ENCODE data around the gene MATN3. TPM values are rescaled to one million over a fixed set of nuclear protein-coding genes. Genes with fewer than 3 reads are reported as not detected.
A peak's percentile ranks its signal among the peaks of the same experiment; 100 is the strongest.

The MATN3 gene
- total RNA-seq, 1 donor from 2014 or later: 0.30 TPM

- no peak for DNase-seq
Measured at GRCh38 chr2:20035955-20036666, 23.6 kb upstream of the MATN3 start.

GRCh38 chr2:20034821-20035220 lies 22.4 kb upstream of the MATN3 start:
- DNase-seq: no peak

DNA sequence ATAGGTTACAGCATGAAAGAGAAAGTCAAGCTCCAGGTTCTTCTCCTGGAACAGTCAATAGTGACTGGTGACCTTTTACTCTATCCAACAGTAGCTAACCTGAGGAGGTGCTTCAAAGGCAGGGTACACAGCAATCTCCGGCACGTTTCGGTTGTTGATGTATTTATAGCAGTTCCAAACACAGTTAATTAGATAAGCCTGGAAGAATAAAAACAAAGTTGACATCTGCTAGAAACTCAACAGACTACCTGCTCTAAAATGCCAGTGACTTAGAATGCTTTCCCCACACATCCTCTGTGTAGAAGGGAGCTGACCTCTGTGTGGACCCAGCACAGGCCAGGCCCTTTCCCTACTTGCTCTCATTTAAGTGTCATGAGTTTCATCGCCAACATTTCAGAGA lies 21.8 kb upstream of the MATN3 start:
- DNase-seq: no peak

DNA sequence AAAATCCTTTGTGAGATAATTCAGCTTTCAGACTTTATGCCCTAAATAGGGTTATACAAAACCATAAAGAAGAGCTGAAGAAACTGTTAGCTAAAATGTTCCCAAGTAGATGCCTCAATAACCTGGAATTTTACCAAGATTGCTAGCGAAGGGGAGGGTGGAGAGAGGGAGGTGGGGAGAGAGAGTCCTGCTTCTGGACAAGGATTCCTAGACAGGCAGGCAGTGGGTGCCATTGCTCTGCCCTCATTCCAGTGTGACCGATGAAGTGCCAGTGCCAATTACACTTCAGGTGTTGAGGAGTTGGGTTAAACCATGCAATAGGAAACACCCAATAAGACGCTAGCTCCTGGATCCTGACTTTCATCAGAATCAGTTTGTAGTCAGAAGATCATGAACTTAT lies 20.9 kb upstream of the MATN3 start:
- DNase-seq: no peak

DNA sequence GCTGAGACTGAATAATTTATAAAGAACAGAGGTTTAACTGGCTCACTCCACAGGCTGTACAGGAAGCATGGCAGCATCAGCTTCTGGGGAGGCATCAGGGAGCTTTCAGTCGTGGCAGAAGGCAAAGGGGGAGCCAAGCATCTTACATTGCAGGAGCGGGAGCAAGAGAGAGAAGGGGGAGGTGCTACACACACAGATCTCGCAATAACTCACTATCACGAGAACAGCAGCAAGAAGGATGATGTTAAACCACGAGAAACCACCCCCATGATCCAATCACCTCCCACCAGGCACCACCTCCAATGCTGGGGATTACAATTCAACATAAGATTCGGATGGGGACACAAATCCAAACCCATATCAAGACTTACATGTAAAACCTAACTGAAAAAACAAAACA lies 17.8 kb upstream of the MATN3 start:
- DNase-seq: no peak

GRCh38 chr2:20027705-20028434 lies 15.4 kb upstream of the MATN3 start:
- no peak for DNase-seq

- DNase-seq: no peak
Measured at GRCh38 chr2:20027260-20027677, 14.8 kb upstream of the MATN3 start.

DNA sequence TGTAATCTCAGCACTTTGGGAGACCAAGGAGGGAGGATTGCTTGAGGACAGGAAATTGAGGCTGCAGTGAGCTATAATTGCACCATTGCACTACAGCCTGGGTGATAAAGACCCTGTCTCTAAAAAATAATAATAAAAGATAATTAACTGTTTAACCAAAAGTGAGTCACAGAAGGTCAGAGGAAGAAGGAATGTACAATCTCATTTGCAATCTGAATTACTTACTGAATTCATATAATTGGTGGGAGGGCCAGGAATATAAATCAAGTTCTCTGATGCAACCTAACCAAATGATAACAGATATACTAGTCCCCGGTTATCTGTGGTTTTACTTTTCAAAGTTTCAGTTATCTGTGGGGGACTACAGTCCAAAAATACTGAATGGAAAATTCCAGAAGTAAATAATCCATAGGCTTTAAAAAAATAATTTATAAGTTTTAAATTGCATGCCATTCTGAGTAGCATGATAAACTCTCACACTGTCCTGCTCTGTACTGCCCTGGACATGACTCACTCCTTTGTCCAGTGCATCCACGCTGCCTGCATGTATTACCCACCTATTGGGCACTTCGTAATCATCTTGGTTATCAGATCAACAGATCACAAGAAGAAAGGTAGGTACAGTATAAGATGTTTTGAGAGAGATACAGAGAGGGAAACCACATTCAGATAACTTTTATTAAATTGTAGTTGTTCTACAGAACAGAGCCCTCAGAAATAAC lies 12.8 kb upstream of the MATN3 start:
- DNase-seq: no peak

DNA sequence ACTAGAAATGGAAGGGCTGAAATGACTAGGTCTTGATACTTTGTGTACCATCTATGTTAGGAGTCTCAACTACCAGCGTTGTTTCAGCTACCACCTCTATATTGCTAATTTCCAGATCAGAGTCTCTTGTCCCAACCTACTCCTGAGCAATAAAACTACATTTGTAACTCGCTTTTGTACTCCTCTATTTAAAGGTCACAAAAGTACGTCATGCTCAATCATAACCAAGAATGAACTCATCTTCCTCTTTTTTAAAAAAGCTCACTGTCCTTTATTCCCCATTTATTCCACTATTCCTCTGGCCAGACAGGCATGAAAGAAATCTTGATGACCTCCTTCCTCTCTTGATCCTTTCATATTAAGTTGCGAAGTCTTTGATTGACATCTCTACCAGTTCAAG lies 11.2 kb upstream of the MATN3 start:
- DNase-seq: no peak

DNA sequence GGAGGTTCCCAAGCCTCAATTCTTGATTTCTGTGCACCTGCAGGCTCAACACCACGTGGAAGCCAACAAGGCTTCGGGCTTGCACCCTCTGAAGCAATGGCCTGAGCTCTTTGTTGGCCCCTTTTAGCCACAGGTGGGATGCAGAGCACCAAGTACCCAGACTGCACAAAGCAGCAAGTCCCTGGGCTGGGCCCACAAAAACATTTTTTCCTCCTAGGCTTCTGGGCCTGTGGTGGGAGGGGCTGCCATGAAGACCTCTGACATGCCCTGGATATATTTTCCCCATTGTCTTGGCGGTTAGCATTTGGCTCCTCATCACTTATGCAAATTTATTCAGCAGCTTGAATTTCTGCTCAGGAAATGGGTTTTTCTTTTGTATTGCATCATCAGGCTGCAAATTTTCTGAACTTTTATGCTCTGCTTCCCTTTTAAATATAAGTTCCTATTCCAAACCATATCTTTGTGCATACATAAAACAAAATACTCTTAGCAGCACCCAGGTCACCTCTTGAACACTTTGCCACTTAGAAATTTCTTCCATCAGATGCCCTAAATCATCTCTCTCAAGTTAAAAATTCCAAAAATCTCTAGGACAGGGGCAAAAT lies 9.0 kb upstream of the MATN3 start:
- DNase-seq: no peak

DNA sequence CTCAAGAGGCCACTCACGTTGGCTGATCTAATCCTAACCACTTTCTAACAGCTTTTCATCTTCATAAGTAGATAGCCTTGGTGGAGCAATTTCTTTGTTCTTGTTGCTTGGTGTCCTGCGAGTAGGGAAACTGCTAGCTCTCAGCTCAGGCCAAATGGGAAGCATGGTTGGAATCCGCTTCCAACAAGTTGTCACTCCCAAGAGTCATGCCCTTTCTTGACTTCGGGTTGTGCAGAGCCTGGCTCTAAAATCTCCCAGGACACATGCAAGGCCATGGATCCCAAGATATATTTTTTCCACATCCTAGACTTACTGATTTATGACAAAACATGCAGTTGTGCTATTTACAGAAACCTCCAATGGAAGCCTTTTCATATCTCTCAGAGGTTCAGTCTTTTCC lies 7.3 kb upstream of the MATN3 start:
- no peak for DNase-seq

- DNase-seq: no peak
Measured at GRCh38 chr2:20018601-20019152, 6.2 kb upstream of the MATN3 start.

- DNase-seq: no peak
Measured at GRCh38 chr2:20016346-20016745, 3.9 kb upstream of the MATN3 start.

DNA sequence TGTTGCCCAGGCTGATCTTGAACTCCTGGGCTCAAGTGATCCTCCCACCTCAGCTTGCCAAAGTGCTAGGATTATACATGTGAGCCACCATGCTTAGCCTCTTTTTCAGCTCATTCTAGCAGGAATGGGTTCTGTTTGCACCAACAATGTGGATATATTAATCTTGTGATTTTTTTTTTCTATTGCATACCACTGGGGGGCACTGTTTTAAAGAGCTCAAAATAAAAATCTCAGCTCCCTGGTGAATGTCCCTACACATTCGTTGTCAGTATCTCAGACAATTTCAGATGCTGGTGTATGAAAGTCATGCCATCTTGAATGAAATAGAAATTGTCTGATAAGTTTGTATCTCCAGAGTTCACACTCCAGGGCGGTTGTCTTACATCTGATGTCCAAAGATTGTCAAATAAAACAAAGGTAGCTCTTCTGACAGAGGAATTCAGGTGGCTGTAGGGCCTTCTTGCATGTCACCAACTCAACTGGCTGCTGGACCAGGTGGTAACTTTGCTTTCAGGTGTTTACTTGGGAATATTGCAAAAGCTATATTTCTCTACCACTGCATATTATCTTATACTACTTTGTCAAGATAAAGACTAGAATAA lies 3.1 kb upstream of the MATN3 start:
- DNase-seq: peak; percentile 30

DNA sequence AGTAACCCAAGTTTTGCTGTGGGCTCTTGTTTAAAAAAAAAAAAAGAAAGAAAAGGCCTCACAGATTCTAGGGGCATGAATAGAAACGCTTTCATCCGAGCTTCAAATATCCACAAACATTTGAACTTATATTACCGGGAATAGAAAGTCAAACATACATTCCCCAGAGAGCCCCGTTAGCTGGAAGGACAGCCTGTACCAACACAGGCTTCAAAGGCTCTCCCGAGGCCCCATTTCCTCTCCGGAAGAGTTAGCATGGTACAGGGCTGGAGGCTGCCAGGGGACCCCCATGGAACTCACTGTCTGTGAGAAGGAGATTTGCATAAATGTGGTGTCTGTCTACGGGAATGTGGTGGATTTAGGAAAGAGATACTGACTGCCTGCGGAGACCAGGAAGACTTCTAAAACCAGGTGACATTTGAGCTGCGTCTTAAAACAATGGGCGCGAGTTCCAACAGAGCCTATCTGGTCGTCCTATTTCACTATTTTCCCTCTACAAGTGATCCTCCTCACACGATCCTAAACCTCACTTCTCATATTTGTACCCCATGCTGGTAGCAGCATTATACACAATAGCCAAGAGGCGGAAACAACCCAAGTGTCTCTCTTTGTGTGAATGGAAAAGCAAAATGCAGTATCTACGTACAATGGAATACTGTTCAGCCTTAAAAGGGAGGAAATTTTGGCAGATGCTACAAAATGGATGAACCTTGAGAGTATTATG lies 820 bp upstream of the MATN3 start:
- DNase-seq: no peak

GRCh38 chr2:20012032-20012281 lies 511 bp downstream of the MATN3 start:
- DNase-seq: no peak

DNA sequence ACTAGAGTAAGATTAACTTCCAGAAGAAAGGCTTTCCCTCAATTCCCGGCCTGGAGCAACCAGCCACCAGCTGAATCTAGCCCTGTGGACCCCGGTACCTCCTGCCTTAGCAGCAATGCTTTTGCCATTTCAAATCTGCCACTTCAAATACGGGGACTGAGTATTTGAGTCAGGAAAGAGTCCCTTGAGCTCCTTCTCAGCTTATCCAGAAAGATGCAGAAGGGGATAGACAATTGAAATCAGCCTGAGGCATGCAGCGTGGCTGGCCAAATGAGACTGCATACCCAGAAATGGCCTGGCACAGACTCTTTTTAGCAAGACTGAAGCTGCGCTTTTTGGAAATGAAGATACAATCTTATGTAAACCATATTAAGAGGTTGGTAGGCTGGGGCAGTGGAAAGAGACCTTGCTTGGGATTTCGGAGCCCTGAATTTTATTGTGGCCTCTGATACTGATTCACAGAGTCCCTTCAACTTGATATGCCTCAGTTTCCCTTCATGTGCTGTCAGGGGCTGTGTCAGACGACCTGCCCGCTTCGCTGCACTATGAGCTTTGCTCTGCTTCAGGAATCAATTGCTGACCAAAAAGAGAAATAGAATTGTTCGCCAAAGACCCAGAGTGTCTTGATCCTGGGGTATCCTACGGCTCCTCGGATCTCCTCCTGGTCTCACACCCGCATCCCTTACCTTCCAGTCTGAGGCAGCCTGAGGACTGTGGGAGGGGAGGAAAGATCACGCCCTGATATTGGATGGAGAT lies 1.0 kb downstream of the MATN3 start:
- DNase-seq: no peak

DNA sequence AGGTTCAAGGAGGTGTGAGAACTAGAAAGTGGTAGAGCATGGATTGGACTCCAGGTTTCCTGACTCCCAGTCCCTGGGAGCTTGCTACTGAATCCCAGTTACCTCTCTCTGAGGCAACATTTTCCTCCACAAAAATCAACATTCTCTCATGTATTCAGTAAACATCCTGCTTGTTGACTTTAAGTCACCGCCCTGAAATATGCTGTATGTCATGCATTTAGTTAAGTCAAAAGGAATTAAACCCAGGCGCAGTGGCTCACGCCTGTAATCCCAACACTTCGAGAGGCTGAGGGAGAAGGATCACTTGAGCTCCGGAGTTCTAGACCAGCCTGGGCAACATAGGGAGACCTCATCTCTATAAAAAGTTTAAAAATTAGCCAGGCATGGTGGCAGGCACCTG lies 3.8 kb downstream of the MATN3 start:
- no peak for DNase-seq

- no peak for DNase-seq
Measured at GRCh38 chr2:20005891-20006470, 6.5 kb downstream of the MATN3 start.

DNA sequence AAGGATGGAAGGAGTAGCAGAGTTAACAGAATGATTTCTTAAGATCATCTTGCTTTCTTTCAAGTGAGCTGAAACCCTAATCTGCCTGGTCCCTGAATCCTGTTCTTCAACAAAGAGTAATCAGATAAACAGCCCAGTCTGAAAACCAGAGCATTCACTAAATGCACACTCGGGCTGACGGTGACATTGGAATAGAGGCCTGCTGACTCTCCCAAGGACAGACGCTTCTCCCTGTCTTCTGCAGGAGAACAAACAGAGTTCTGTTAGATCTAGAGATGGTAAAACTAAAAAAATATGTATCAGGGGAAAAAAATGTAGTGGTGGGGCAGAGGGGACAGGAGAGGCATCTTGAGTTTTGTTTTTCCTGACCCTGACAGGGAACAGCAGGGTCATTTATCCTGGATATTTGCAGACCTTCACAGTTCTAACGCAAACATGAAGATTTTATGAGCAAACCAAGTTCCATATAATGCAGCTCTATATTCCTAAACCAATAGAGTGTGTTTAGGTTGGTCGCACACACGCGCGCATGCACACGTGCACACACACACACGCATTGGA lies 7.3 kb downstream of the MATN3 start:
- no peak for DNase-seq

Measured in skin of body (tissue), 2 donors.